Medulla oblongata (tissue), 1 donor: ENCODE measurements around the gene MAOA.
"Not testable (repeated sequence)": the region's sequence is repeated elsewhere in the genome, so short reads cannot be mapped to it uniquely, and the experiment has no call there.

ENCODE experiments used
- DNase-seq: peaks from one replicate; pipeline ENCODE4 v3.0.0-alpha.2; 2015; ENCODE audit errors: extremely low spot score

Gene MAOA

GRCh38 chrX:43717161-43717560 lies 61.1 kb downstream of the MAOA start:
- no peak for DNase-seq

- DNase-seq = no peak
Observed at GRCh38 chrX:43718081-43718480, 62.0 kb downstream of the MAOA start.

- no peak for DNase-seq
Observed at GRCh38 chrX:43718546-43718945, 62.4 kb downstream of the MAOA start.

- no peak for DNase-seq
Observed at GRCh38 chrX:43718956-43719355, 62.9 kb downstream of the MAOA start.

GRCh38 chrX:43720082-43720481 lies 64.0 kb downstream of the MAOA start:
- DNase-seq = no peak

- no peak for DNase-seq
Observed at GRCh38 chrX:43720961-43721360, 64.9 kb downstream of the MAOA start.

GRCh38 chrX:43725227-43725626 lies 69.1 kb downstream of the MAOA start:
- DNase-seq = not testable (repeated sequence)

GRCh38 chrX:43727254-43727653 lies 71.2 kb downstream of the MAOA start:
- DNase-seq = not testable (repeated sequence)

GRCh38 chrX:43728002-43728401 lies 71.9 kb downstream of the MAOA start:
- DNase-seq = no peak

GRCh38 chrX:43728966-43729365 lies 72.9 kb downstream of the MAOA start:
- no peak for DNase-seq

- DNase-seq = no peak
Observed at GRCh38 chrX:43731086-43731485, 75.0 kb downstream of the MAOA start.

GRCh38 chrX:43733699-43734098 lies 77.6 kb downstream of the MAOA start:
- no peak for DNase-seq

- DNase-seq = no peak
Observed at GRCh38 chrX:43734444-43734843, 78.3 kb downstream of the MAOA start.

- DNase-seq = no peak
Observed at GRCh38 chrX:43735534-43735933, 79.4 kb downstream of the MAOA start.

- no peak for DNase-seq
Observed at GRCh38 chrX:43735957-43736356, 79.9 kb downstream of the MAOA start.

- peak; percentile 2 for DNase-seq
Observed at GRCh38 chrX:43741843-43742573, 85.9 kb downstream of the MAOA start.

- DNase-seq = no peak
Observed at GRCh38 chrX:43743100-43743822, 87.2 kb downstream of the MAOA start.

- no peak for DNase-seq
Observed at GRCh38 chrX:43744284-43744683, 88.2 kb downstream of the MAOA start.

GRCh38 chrX:43745938-43746721 lies 90.0 kb downstream of the MAOA start:
- DNase-seq = no peak

GRCh38 chrX:43747476-43747875 lies 91.4 kb downstream of the MAOA start:
- DNase-seq = no peak

- peak; percentile 67 for DNase-seq
Observed at GRCh38 chrX:43750248-43750676, 94.2 kb downstream of the MAOA start.

GRCh38 chrX:43753637-43754036 lies 97.5 kb downstream of the MAOA start:
- DNase-seq = no peak
